ENCODE data around the gene ZBTB20.

ZBTB20 gene

GRCh38 chr3:114405202-114405990 is 741.7 kb downstream of the ZBTB20 start:
- DNase-seq (ENCODE audit: low read depth), result no peak

GRCh38 chr3:114404590-114404989 is 742.5 kb downstream of the ZBTB20 start:
- no peak for DNase-seq (ENCODE audit: low read depth)

GRCh38 chr3:114402838-114403237 is 744.2 kb downstream of the ZBTB20 start:
- no peak for DNase-seq (ENCODE audit: low read depth)

- DNase-seq (ENCODE audit: low read depth), result no peak
Measured at GRCh38 chr3:114401346-114401745, 745.7 kb downstream of the ZBTB20 start.

- no peak for DNase-seq (ENCODE audit: low read depth)
Measured at GRCh38 chr3:114400371-114400770, 746.7 kb downstream of the ZBTB20 start.

GRCh38 chr3:114394551-114394950 is 752.5 kb downstream of the ZBTB20 start:
- DNase-seq (ENCODE audit: low read depth), result no peak

GRCh38 chr3:114393367-114394072 is 753.6 kb downstream of the ZBTB20 start:
- no peak for DNase-seq (ENCODE audit: low read depth)

- no peak for DNase-seq (ENCODE audit: low read depth)
Measured at GRCh38 chr3:114392831-114393230, 754.3 kb downstream of the ZBTB20 start.

- DNase-seq (ENCODE audit: low read depth), result no peak
Measured at GRCh38 chr3:114389156-114389555, 757.9 kb downstream of the ZBTB20 start.

GRCh38 chr3:114384558-114384903 is 762.6 kb downstream of the ZBTB20 start:
- no peak for DNase-seq (ENCODE audit: low read depth)

- no peak for DNase-seq (ENCODE audit: low read depth)
Measured at GRCh38 chr3:114383875-114384557, 763.1 kb downstream of the ZBTB20 start.

- DNase-seq (ENCODE audit: low read depth), result peak; percentile 63
Measured at GRCh38 chr3:114380233-114380651, 766.8 kb downstream of the ZBTB20 start.

- no peak for DNase-seq (ENCODE audit: low read depth)
Measured at GRCh38 chr3:114379266-114379665, 767.8 kb downstream of the ZBTB20 start.

- DNase-seq (ENCODE audit: low read depth), result no peak
Measured at GRCh38 chr3:114378760-114379159, 768.3 kb downstream of the ZBTB20 start.

- no peak for DNase-seq (ENCODE audit: low read depth)
Measured at GRCh38 chr3:114377426-114377825, 769.7 kb downstream of the ZBTB20 start.

GRCh38 chr3:114376516-114377185 is 770.4 kb downstream of the ZBTB20 start:
- DNase-seq (ENCODE audit: low read depth), result no peak

GRCh38 chr3:114375608-114376421 is 771.3 kb downstream of the ZBTB20 start:
- DNase-seq (ENCODE audit: low read depth), result no peak

- no peak for DNase-seq (ENCODE audit: low read depth)
Measured at GRCh38 chr3:114374433-114374990, 772.6 kb downstream of the ZBTB20 start.

GRCh38 chr3:114370537-114371174 is 776.4 kb downstream of the ZBTB20 start:
- no peak for DNase-seq (ENCODE audit: low read depth)

GRCh38 chr3:114365909-114366308 is 781.2 kb downstream of the ZBTB20 start:
- no peak for DNase-seq (ENCODE audit: low read depth)
